RPMI8226 (cell line): ENCODE measurements around the gene FREM2.

Experiments
- DNase-seq: peaks from one replicate; pipeline ENCODE4 v3.0.0-alpha.2; 2015

FREM2 gene

DNA sequence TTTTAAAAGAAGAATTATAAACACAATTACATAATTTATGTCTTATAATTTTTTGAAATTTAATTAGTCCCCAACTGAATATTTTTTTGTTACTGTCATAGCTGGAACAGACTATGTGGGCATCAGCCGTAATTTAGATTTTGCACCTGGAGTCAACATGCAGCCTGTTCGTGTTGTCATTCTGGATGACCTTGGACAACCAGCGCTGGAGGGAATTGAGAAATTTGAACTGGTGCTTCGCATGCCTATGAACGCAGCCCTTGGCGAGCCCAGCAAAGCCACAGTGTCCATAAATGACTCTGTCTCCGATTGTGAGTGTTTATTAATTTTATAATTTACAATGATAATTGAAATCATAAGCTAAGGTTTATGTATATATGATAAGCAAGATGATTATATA is 161.5 kb downstream of the FREM2 start:
- DNase-seq = no peak

DNA sequence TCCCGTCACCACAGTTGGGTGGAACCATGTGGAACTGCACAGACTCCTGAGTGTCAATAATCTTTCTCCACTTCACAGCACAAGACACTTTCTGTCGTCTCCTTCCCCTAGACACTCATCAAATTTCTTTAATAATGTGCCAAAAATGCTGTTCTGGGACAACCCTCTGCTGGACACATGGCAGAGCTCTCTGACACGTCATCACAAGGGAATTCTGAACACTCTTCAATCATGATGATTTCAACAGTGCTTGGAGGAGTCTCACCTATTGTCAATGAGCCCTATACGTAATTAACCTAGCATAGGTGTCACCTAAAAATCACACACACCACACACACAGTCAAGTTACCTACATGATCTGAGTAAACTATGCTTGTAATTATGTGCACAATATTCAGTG is 162.4 kb downstream of the FREM2 start:
- DNase-seq = no peak

DNA sequence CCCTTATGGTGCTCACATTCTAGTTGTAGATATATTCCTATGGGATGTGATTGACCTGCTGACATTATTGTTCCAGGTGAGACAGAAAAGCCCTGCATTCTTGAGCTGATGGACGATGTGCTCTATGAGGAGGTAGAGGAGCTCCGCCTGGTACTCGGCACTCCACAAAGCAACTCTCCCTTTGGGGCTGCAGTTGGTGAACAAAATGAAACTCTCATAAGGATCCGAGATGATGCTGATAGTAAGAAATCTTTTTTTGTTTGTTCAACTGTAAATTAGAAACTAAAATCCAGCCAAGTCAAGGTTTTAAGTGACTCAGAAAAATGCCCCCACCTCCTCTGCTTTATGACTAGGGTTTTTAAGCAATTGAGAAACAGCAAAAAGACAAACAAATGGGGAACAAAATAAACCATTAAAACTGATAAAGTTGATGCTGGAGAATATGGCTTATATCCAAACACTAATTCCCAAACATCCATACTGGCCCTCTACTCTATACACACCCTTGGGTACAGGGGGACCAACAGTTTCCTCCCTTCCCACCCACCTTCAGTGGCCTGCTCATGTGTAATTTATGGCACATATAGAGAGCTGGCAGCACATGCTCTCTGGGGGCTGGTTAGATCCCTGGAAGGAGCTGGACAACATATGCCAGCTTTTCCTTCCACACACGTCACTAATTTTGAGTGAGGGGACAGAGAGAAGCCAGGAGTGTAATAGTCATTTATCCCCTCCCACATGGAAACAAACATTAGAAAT is 164.2 kb downstream of the FREM2 start:
- DNase-seq = no peak

DNA sequence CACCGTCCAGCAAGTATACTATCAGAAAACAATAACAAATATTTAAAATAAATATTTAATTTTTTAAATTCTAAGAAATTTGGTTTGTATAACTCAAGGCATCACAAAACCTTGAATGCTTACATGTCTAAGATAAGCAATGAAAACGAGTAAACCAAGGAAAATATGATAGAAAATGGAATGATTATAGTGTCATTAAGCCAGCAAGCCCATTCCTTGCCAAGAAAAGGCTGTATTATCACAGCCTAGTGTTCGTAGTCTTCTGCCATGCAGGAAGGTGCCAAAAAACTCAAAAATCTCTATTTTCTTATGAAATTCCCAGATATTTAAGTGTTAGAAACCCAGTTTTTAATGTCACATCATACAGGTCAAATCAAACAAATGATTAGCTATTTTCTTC is 167.3 kb downstream of the FREM2 start:
- no peak for DNase-seq

DNA sequence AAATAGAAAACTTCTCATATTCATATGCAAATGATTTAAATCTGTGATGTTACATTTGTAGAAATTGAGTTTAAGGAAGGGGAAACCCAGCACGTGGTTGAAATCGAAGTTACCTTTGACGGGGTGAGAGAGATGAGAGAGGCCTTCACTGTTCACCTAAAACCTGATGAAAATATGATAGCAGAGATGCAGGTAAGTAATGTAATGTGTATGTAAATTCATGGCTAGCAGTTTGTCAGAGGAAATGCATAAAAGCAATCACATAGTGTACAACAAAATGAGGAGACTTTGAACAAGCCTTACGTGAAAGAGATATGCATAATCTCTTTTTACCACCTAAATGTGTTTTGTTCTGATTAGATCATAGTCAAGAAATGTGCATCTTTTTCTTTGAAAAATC is 169.2 kb downstream of the FREM2 start:
- DNase-seq = no peak

DNA sequence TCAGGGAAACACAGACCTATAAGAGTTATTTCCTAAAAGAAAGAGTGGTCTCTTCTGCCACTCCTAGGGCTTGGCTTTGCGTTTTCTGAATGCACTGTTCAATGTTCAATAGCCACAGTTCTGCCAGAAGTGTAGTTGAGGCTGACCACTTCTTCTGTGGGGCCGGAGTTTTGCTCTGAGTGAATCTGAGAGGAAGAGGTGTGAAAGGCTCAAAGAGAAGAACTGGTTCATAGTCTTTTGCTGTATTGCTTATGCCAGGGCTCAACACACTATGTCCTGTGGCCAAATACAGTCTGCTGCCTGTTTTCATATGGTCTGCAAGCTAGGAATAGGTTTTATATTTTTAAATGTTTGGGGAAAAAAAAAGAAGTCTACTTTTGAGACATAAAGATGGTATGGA is 175.6 kb downstream of the FREM2 start:
- no peak for DNase-seq

DNA sequence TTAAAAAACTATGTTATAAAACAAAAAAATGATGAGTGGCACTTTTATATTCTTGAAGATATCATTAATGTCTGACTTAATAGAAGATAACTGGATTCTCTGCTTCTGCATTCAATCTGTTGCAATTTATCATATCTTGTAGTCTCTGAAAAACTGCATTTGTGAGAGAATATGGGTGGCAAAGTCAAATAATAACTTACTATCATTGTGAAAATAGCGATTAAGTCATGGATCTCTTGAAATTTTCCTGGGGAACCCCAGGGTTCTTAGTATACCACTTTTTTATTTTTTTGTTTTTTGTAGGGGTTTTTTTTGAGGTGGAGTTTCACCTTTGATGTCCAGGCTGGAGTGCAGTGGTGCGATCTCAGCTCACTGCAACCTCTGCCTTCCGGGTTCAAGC is 176.7 kb downstream of the FREM2 start:
- DNase-seq = no peak

DNA sequence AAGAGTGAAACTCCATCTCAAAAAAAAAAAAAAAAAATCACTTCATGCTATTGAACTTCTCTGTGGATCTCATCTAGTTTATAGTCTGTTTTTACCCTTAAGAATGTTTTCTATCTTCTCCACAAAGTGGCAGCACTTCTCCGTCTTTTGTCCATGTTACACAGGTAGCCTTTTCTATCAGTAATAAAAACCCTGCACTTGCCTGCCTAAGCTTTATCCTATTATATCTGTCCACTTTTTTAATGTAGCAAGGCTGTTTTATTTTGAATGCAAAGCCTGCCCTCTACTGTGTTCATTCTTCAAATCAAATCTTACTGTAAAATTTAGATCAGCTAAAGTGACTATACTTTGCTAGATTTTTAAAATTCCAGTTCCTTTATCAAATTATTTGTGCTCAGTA is 179.8 kb downstream of the FREM2 start:
- DNase-seq = no peak

DNA sequence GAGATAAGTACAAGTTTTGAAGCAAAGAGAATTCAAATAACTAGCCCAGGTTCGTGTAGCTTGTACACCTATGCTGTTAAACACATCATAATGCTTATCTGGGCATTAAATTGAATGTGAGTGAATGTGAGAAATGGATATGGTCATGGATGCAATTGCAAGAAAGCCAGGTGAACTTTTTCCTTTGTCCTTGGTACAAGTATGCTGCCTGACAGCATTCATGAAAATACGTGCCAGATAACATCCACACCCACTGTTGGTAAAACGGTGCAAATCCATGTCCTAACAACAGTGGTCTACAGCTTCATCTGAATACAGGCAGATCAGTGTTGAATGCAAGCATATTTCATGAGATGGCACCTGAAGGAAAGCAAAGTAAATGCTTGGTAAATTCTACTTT is 181.5 kb downstream of the FREM2 start:
- DNase-seq = no peak

DNA sequence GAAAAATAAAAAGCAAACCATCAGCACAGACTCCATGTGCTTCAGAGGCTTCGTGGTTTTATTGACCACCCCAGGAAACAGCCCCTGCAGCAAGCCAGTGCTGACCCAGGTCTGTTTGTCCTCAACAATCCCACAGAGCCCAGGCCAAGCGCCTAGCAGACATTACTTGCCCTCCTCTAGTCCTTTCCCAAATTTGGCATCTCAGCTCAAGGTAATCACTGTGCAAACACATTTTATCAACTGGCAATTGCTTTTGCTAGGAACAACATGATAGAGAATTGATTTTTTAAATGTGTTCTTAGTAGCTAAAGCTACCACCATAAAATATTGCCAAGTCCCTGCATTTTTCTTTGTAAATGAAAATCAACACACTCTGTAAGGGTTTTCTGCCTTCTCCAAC is 182.0 kb downstream of the FREM2 start:
- DNase-seq = no peak

DNA sequence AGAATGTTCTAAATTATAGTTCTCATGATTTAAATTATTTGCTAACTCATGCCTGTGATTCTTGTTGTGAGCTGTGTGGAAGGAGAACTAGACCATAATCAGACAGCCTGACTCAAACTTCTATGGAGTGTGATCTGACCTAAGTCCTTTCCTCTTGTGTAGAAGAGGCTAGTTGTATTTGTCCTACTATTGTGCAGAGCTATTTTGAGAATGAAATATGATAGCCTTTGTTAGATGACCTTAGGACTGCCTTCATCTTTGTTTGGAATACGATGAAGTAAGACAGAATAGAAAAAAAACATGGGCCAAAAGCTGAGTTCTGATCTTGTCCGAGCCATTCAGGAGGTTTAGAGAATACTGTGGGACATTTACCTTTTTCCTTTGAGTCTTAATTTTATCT is 184.4 kb downstream of the FREM2 start:
- no peak for DNase-seq

DNA sequence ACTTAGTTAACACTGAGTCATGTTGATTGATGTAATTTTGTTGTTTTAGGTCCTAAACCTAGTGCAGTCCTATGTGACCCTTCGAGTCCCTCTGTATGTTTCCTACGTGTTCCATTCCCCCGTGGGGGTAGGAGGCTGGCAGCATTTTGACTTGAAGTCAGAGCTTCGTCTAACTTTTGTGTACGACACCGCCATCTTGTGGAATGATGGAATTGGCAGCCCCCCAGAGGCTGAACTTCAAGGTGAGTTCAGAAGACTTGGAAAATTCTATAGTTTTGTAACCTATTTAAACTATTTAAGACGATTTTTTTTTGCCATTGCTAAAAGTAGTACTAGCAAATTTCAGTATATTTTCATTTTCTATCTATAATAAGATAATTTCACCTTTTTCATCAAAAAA is 185.8 kb downstream of the FREM2 start:
- peak; percentile 60 for DNase-seq

DNA sequence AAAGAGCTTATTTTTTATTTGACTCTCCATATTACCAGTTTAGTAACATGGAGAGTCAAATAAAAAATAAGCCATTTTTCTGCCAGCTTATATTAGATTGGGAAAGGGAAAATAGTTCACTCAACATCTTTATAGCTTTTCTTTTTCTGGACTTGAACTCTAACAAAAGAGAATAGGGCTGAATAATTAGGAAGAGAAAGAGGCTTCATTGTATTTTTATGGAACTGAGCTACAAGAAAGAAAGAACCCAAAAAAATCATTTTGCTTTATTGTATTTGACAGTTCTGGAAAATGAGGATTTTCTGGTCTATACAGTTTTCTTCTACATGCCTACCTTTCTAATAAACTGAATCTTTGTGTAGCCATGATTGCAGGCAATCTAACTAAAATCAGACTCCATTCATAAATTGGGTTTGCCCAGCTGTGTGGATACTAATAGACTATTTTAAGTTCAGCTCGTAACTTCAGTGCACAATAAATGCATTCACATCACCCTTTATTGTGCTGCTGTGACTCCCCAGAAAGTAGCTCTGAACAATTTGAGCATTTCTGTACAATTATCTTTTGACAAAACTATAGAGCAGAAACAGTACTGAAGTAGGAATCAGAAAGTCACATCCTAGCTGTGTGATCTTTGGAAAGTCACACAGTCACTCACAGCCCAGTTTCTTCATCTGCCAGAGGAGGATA is 188.5 kb downstream of the FREM2 start:
- DNase-seq = no peak

DNA sequence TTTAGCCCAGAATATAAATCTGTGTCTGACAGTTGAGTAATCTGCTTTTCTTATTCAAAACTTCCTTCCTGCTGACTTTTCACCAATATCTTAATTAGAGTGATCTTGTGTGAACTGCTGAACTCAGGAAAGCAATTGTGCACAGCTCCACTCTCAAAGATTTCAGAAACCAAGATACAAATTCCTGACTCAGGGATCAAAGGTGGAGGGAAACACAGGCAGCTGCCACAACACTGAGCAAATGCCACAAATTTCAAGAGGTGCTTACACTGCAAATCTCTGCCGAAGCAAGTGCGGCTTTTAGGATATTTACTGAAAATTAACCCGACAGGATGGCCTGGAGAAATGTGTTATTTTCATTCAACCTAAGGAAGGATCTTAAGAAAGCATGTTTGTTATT is 192.4 kb downstream of the FREM2 start:
- DNase-seq = peak; percentile 17

DNA sequence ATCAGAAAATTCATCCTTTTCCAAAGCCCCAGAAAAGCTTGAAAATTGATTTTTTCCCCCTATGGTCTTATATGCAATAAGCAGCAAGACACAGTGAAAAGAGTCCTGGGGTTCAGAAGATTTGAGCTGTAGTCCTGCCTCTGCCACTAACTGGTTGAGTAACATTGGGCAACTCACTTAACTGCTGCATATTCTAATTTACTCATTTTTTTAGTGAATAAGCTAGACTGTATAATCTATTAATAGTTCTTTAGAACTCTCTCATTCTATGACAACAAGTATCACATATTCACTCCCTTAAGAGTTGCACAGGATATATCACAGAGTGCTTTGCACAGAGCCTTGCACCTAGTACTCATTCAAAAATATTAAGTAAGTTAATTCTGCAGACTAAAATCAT is 192.9 kb downstream of the FREM2 start:
- no peak for DNase-seq

DNA sequence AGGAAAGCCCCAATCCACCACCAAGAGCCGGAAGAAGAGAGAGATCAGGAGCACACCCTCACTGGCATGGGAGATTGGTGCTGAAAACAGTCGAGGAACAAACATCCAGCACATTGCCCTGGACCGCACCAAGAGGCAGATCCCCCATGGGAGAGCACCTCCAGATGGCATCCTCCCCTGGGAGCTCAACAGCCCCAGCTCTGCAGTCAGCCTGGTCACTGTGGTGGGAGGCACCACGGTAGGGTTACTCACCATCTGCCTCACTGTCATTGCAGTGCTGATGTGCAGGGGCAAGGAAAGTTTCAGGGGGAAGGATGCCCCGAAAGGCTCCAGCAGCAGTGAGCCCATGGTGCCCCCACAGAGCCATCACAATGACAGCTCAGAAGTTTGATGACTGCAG is 193.5 kb downstream of the FREM2 start:
- no peak for DNase-seq

DNA sequence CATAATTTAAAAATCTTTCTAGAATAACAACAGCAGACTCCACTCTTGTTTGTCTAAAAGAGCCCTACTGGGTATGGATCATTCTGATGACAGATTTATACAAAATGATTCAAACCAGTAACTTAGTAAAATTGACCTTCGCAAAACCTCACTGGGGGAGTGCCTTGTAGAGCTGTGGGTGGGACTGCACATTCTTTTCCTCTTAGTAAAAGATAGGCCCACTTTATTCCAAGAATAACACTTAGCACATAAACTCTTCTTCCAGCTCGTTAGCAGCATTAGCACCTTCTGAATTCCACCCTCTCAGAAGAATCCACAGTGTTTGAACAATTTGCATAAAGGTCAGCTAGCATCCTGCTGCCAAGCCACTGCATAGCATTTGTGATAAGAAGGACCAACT is 196.9 kb downstream of the FREM2 start:
- DNase-seq = no peak

DNA sequence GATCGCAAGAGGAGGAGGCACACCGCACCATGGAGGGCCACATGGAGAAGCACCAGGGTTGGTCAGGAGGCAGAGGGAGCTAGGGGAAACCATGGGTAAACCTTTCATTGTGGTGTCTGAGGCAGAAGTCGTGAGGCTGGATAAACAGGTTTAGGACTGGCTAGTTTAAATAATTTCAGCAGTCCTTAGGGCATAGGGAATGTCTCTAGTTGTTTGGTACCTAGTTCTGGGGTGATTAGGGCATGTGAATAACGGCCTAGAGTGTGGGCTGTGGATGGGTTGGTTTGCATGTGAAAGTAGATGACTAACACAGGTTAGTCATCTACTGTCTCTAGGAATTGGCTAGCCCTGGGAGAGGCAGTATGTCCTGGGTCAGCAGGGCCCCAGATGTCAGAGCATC is 201.4 kb downstream of the FREM2 start:
- no peak for DNase-seq

DNA sequence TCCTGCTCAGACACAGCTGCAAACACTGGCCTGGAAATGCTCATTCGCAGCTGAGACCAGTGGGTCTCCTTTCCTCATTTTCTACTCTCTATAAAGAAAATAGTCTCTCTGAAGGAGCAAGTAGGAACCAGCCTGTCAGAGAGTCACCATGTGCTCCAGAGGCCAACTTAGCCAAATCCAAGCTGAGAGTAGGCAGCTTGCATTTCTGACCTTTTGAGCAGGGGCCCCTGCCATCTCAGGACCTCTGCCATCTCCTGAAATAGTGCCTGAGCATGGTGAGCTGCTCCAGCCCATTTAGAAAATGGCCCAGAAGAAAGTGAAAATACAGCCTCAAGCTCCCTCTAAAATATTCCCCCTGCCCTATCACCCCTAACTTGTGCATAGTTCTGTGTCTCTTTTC is 208.2 kb downstream of the FREM2 start:
- no peak for DNase-seq

DNA sequence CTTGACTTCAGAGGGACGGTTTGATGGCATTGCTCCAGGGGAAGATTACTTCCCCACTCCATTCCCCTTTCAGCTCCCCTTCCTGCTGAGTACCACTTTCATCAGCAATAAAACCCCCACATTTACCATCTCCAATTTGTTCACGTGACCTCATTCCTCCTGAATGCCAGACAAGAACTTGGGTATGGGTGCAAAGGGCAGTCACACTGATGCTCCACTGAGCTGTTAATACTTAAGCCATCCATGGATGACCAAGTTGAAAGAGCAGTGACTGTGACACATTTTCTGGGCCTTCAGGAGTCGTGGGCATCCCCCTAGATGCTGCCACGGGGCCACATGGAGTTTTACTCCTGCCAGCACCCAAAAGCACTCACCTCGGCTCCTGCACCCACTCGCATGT is 210.6 kb downstream of the FREM2 start:
- no peak for DNase-seq

DNA sequence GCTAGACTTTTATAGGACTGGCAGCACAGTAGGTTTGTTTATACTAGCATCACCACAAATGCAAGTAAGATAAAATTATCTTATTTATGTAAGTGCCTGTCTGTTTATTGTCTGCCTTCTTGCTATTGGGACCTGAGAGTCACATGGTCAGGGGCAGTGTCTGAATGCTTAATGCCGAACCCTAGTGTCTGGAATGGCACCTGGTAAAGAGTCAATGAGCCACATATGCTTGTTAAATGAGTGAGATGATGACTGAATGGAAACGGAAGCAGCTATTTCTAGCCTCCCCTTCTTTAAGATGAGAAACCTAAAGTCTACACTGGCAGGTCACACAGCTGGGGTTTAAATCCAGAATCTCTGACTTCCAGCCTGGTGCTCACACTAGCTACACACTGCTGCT is 211.6 kb downstream of the FREM2 start:
- DNase-seq = no peak

DNA sequence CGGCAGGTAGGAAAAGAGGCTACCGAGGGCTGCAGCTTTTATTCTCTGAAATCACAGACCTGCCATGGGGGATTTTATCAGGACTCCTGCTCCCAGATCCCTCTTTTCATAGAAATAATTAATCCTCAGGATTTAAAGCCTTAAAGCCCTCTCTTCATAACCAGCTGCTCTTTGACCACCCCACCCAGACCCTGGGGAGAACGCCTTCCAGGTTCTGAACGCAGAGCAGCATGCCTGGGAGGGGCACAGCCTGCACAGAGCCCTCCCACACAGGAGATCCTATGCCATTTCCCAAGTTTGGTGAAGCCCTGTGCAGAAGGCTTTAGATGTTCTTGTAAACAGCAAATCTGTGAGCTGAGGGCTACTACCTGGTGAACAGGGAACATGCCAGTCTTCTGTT is 212.7 kb downstream of the FREM2 start:
- DNase-seq = no peak

DNA sequence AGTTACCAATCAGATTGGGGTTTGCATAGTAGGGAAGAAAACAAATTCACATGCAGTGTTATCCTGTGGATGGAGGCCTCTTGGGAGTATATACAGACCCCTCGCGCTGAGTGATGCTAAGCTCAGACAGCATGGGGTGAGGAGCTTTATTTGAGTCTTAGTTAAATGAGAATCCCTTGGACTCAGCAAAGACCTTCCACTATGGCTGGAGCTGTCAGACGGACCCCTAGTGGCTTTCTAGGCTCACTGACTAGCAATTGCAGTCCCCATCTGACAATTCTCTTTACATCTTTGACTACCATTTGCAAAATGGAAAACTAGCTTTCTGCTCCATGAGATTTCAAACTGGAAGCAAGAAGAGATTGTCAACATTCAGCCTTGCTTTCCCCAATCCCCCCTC is 213.3 kb downstream of the FREM2 start:
- DNase-seq = no peak

DNA sequence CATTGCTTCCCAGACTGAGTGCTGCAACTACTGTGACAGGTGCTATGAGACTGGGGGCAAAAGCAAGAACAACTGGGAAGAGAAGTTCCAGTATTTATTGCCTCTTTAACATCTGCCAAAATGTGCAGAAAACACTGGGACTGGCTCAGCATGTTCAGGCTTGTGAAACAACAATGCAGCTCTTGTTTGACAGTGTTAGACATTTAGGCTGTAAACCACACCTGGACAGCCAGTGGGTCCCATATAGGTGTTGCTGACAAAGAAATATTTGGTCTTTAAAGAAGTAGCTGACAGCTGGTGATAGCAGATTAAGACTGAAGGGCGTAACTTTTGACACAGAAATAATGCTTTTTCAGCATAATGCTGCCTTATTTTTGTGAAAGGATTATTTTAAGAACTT is 215.7 kb downstream of the FREM2 start:
- peak; percentile 77 for DNase-seq

DNA sequence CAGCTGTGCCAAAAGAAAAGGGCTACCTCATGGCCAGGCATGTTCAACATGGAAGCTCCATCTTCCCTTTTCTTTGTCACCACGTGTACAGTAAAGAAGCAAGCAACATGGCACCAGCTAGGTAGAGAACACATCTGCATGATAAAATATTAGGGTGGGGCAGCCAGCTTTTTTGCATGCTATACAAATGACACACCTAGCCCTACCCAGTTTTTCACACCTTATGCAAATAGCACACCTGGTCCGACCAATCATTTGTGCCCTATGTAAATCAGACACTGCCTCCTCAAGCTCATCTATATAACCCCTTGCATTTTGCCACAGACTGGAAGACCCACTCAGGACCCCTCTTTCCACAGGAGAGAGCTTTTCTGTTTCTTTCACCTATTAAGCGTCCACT is 218.2 kb downstream of the FREM2 start:
- DNase-seq = no peak
